SH-SY5Y (cell line): ENCODE results near the gene NAGA.

Experiments used
- GATA2 ChIP-seq: IDR thresholded peaks from 2 replicates; pipeline ENCODE4 v1.6.1; 2011; ENCODE audit warnings: mild to moderate bottlenecking, low read depth, low read length
- GATA3 ChIP-seq: IDR thresholded peaks from 2 replicates; pipeline ENCODE4 v1.6.1; 2011; ENCODE audit warnings: low read depth, mild to moderate bottlenecking, low read length, moderate library complexity

DNA sequence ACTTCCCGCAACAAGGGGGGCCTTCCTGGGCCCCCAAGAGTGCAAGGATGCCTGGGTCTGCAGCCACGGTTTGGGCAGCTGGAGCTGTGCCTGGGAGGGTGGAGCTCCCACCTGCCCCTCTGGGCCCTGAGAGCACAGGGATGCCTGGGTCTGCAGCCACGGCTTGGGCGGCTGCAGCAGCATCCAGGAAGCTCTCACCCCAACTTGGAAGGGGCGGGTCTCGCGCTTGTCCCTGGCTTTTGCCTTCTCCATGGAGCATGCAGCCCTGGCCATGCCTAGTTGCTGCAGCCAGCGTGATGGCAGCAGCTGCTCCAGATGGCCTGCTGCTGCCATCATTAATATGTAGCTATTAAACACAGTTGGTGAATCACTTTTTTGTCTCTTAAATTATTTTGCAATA, 35.4 kb downstream of the NAGA start:
- TF ChIP-seq GATA2 = no peak
- TF ChIP-seq GATA3 = no peak
